Neuronal stem cell (in vitro differentiated cells): ENCODE results near the gene SOHLH1.

Source experiments
- DNase-seq: peaks from one replicate; pipeline ENCODE4 v3.0.0-alpha.2; 2013; ENCODE audit warnings: low spot score
- H2AFZ ChIP-seq: one replicate; pipeline ENCODE4 v1.6.1; 2013; ENCODE audit warnings: mild to moderate bottlenecking, low read length, inconsistent platforms
- H2AK5ac ChIP-seq: 2 replicates; pipeline ENCODE4 v1.6.1; 2013; ENCODE audit warnings: low read depth, mild to moderate bottlenecking, inconsistent platforms, low read length, moderate library complexity, mixed read lengths
- H2BK120ac ChIP-seq: 2 replicates; pipeline ENCODE4 v1.6.1; 2013; ENCODE audit warnings: low read depth, mild to moderate bottlenecking, inconsistent platforms, low read length, moderate library complexity, mixed read lengths
- H2BK12ac ChIP-seq: one replicate; pipeline ENCODE4 v1.6.1; 2013; ENCODE audit warnings: low read length, inconsistent platforms
- H2BK15ac ChIP-seq: 2 replicates; pipeline ENCODE4 v1.6.1; 2013; ENCODE audit warnings: mild to moderate bottlenecking, low read length, inconsistent platforms, mixed read lengths
- H2BK5ac ChIP-seq: one replicate; pipeline ENCODE4 v1.6.1; 2013; ENCODE audit warnings: inconsistent platforms, mild to moderate bottlenecking, low read length, moderate library complexity
- H3K14ac ChIP-seq: one replicate; pipeline ENCODE4 v1.6.1; 2013; ENCODE audit warnings: low read length, inconsistent platforms
- H3K18ac ChIP-seq: 2 replicates; pipeline ENCODE4 v1.6.1; 2013; ENCODE audit warnings: low read length, inconsistent platforms
- H3K23ac ChIP-seq: 2 replicates; pipeline ENCODE4 v1.6.1; 2013; ENCODE audit warnings: low read depth, mild to moderate bottlenecking, mixed read lengths, low read length, inconsistent platforms; ENCODE audit not compliant: poor library complexity
- H3K27ac ChIP-seq: replicated peaks from 3 replicates; pipeline ENCODE4 v1.5.1; 2013; ENCODE audit warnings: low read length, inconsistent platforms
- H3K27me3 ChIP-seq, 3 experiments: 2 replicates each; pipeline ENCODE4 v1.6.1; 2013; ENCODE audit warnings: low read length in 3 of 3, mild to moderate bottlenecking in 2 of 3, inconsistent platforms in 1 of 3, low read depth in 1 of 3, mixed read lengths in 1 of 3, moderate library complexity in 1 of 3; ENCODE audit not compliant: control insufficient read depth in 3 of 3, insufficient read depth in 3 of 3
- H3K36me3 ChIP-seq, 2 donors: replicated peaks in 1 of 2; 2 replicates each; pipeline ENCODE4 v1.6.1; 2013; ENCODE audit warnings: low read length in 2 of 2; ENCODE audit not compliant: control insufficient read depth in 2 of 2, insufficient read depth in 2 of 2
- H3K4ac ChIP-seq: 2 replicates; pipeline ENCODE4 v1.6.1; 2013; ENCODE audit warnings: inconsistent platforms, mild to moderate bottlenecking, low read length, moderate library complexity
- H3K4me1 ChIP-seq, 2 donors: 1 replicate in 1 of 2; 2 replicates in 1 of 2; pipeline ENCODE4 v1.6.1; 2013; ENCODE audit warnings: low read length in 2 of 2, low read depth in 1 of 2; ENCODE audit not compliant: control insufficient read depth in 2 of 2, insufficient read depth in 1 of 2
- H3K4me2 ChIP-seq: one replicate; pipeline ENCODE4 v1.6.1; 2013; ENCODE audit warnings: mild to moderate bottlenecking, low read length, inconsistent platforms; ENCODE audit not compliant: insufficient read depth, poor library complexity, severe bottlenecking
- H3K4me3 ChIP-seq, 2 donors: 2 replicates each; pipeline ENCODE4 v1.5.1; 2013; ENCODE audit warnings: low read length in 2 of 2, mild to moderate bottlenecking in 2 of 2, inconsistent platforms in 1 of 2, moderate library complexity in 1 of 2
- H3K79me1 ChIP-seq: one replicate; pipeline ENCODE4 v1.6.1; 2013; ENCODE audit warnings: low read depth, mild to moderate bottlenecking, inconsistent platforms, low read length, moderate library complexity
- H3K9ac ChIP-seq: one replicate; pipeline ENCODE4 v1.6.1; 2013; ENCODE audit warnings: mild to moderate bottlenecking, low read depth, low read length, inconsistent platforms; ENCODE audit not compliant: poor library complexity
- H3K9me3 ChIP-seq, 2 donors: replicated peaks in 1 of 2; 2 replicates each; pipeline versions ENCODE3 to v1.6.1; 2013; ENCODE audit warnings: low read length in 2 of 2, mild to moderate bottlenecking in 2 of 2, inconsistent platforms in 1 of 2, low read depth in 1 of 2, mixed read lengths in 1 of 2, moderate library complexity in 1 of 2; ENCODE audit not compliant: control insufficient read depth in 2 of 2, insufficient read depth in 1 of 2
- H4K8ac ChIP-seq: one replicate; pipeline ENCODE4 v1.6.1; 2013; ENCODE audit warnings: low read depth, mild to moderate bottlenecking, inconsistent platforms, low read length, moderate library complexity
- H4K91ac ChIP-seq: one replicate; pipeline ENCODE4 v1.6.1; 2013; ENCODE audit warnings: low read length, low read depth, mild to moderate bottlenecking, inconsistent platforms; ENCODE audit not compliant: poor library complexity
- WGBS, 2 donors: extraction: QIAGEN DNeasy Blood & Tissue Kit; methylation state at CpG; one replicate each; pipeline ENCODE4 v1.1.7; 2013; ENCODE audit warnings: missing lambda C conversion rate in 2 of 2, mixed read lengths in 1 of 2; ENCODE audit not compliant: insufficient read length in 2 of 2, insufficient replicate concordance in 1 of 2; ENCODE audit errors: extremely low coverage in 2 of 2; 5-methylcytosine and 5-hydroxymethylcytosine counted together

Gene SOHLH1

DNA sequence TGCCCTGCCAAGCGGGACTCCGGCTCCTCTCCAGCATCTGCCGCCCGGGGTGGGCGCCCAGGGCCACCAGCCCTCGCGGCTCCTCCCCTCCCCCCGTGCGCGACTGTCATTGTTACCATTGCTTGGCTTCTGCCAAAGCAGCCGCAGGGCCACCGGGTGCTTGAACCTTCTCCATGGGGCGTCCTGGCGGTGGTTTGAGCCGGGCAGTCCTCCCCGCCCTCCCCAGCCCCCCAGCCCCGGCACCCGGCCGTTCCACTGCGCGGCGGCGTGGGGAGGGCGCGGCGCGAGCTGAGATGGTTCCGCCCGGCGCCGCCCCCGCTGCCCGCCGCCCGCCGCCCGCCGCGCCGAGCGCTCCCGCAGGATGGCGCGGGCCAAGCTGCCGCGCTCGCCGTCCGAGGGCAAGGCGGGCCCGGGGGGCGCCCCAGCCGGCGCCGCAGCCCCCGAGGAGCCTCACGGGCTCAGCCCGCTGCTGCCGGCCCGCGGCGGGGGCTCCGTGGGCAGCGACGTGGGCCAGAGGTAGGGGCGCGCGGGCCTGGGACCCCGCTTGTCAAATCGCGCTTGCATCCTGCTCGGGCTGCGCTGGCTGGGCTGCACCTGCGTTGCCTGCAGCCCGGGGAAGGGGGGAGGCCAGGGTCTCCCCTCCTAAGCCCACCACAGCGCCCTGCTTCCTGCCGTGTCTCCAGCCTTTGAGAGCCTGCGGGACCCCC lies 37.1 kb upstream of the SOHLH1 start:
- H3K23ac ChIP-seq, result peak overlapping the region; percentile 85
- H2BK5ac ChIP-seq, result peak overlapping the region; percentile 53
- H3K14ac ChIP-seq, result peak overlapping the region; percentile 82
- WGBS, 2 donors, result no CpG with 5 or more reads among the region's 78 CpGs
- no peak overlapping the region for H3K4ac ChIP-seq
- H2BK15ac ChIP-seq, result no peak overlapping the region
- no peaks in the 10 kb centered on the region for H3K36me3 ChIP-seq
- H3K9me3 ChIP-seq, result peaks cover 0 to 6% of the 10 kb centered on the region in 2 donors
- H3K79me1 ChIP-seq, result peaks cover 2% of the 10 kb centered on the region
- peaks cover 0 to 6% of the 10 kb centered on the region in 2 donors for H3K4me1 ChIP-seq
- H3K18ac ChIP-seq, result peak overlapping the region; percentile 90
- no peak overlapping the region for H2AFZ ChIP-seq
- H3K9ac ChIP-seq, result peak overlapping the region; percentile 38
- no peak for DNase-seq
- H4K91ac ChIP-seq, result no peak overlapping the region
- no peak overlapping the region for H2BK120ac ChIP-seq
- peak overlapping the region; percentile 98 for H2AK5ac ChIP-seq
- peak overlapping the region in 1 of 2 donors; percentile 63 for H3K4me3 ChIP-seq
- no peak overlapping the region for H3K27ac ChIP-seq
- H3K4me2 ChIP-seq, result peak overlapping the region; percentile 91
- peaks cover 0 to 17% (median 16%) of the 10 kb centered on the region in 3 experiments for H3K27me3 ChIP-seq
- H2BK12ac ChIP-seq, result no peak overlapping the region
- H4K8ac ChIP-seq, result peak overlapping the region; percentile 17

DNA sequence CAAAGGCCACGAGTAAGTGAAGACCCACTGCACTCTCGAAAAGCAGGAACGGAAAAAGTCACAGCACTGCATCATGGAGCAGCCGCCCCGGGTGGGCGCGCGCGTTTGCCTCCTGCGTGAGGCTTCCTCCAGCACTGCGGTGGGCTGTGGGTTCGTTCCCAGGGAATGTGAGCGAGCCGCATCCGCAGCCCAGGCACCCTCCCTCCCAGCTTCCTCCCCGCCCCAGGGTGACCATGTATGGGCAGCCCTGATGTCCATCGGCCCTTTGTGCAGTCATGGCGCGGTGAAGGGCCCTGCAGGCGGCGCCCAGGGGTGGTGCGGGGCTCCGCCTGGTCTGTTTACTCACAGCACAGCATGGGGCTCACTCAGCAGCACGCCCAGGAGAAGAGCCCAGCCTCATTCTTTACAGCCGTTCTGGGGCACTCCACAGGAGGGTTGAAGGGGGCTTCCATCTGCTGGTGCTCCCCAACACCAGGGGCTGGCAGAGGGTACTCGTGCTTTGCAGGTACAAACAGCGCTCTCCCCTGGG lies 35.4 kb upstream of the SOHLH1 start:
- H2BK5ac ChIP-seq, result no peak overlapping the region
- no peak overlapping the region for H3K9ac ChIP-seq
- H2AFZ ChIP-seq, result no peak overlapping the region
- H3K27ac ChIP-seq, result no peak overlapping the region
- DNase-seq, result no peak
- no peak overlapping the region for H2BK120ac ChIP-seq
- peaks cover 0 to 6% of the 10 kb centered on the region in 2 donors for H3K4me1 ChIP-seq
- H3K9me3 ChIP-seq, result peaks cover 0 to 7% of the 10 kb centered on the region in 2 donors
- H3K4ac ChIP-seq, result no peak overlapping the region
- no CpG with 5 or more reads among the region's 27 CpGs for WGBS, 2 donors
- peak overlapping the region; percentile 75 for H2AK5ac ChIP-seq
- no peak overlapping the region for H3K4me3 ChIP-seq
- no peak overlapping the region for H2BK15ac ChIP-seq
- H3K23ac ChIP-seq, result peak overlapping the region; percentile 69
- H3K36me3 ChIP-seq, result no peaks in the 10 kb centered on the region
- H4K91ac ChIP-seq, result no peak overlapping the region
- H3K18ac ChIP-seq, result no peak overlapping the region
- no peak overlapping the region for H3K14ac ChIP-seq
- no peak overlapping the region for H2BK12ac ChIP-seq
- H4K8ac ChIP-seq, result no peak overlapping the region
- H3K79me1 ChIP-seq, result peaks cover 2% of the 10 kb centered on the region
- no peak overlapping the region for H3K4me2 ChIP-seq
- H3K27me3 ChIP-seq, result peaks cover 0 to 16% (median 4%) of the 10 kb centered on the region in 3 experiments

DNA sequence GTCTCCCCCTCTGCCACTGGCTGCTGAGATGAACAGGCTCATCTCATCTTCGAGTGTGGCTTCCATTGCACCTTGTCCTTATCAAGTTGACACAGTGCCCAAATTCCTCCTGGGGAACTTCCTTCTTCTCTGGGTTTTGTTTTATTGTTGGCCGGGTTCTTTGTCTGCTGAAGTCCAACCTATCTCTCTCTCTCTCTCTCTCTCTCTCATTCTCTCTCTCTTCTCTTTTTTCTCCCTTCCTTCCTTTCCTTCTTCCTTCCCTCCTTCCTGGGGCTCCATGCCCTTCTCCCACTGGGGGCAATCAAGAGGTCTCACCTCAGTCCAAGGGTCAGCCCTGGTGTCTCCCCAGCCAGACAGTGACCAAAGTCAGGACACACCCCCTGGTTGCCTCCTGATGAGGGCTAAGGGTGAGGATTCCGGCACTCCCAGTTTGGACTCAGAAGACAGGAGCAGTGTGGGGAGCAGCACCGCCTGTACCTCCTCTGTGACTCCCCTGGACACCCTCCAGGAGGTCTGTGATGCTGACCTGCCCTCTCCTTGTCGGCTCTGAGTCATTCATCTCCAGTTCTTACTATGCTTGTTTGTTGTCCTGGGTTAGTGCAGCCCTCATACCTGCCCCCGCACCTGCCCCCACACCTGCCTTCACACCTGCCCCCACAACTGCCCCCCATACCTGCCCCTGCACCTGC lies 33.4 kb upstream of the SOHLH1 start:
- WGBS, 2 donors, result no CpG with 5 or more reads among the region's 6 CpGs
- peak overlapping the region; percentile 57 for H3K18ac ChIP-seq
- DNase-seq, result no peak

DNA sequence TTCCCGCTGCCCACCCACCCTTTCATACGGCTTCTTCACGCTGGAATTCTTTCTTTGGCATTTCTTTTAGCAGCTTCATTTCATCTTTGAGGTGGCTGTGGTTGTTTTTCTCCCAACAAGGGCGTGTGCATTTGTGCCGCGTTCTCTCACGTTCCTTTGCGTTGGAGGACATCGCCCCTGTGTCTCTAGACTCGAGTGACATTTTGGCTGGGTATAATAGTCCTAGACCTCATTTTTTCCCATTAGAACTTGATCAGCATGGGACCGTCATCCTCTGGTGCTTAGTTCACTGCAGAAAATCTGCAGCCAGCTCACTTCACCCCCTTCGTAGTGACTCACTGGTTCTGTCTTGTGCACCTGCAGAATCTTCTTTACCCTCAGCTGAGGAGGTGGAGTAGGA lies 32.2 kb upstream of the SOHLH1 start:
- no peak overlapping the region for H3K4ac ChIP-seq
- no peaks in the 10 kb centered on the region for H3K36me3 ChIP-seq
- H3K4me1 ChIP-seq, result peaks cover 0 to 3% of the 10 kb centered on the region in 2 donors
- H3K27ac ChIP-seq, result no peak overlapping the region
- no peak for DNase-seq
- H2BK12ac ChIP-seq, result no peak overlapping the region
- no peak overlapping the region for H2AK5ac ChIP-seq
- H2AFZ ChIP-seq, result no peak overlapping the region
- no peak overlapping the region for H3K14ac ChIP-seq
- no peak overlapping the region for H3K9ac ChIP-seq
- H3K9me3 ChIP-seq, result peaks cover 0 to 7% of the 10 kb centered on the region in 2 donors
- H3K79me1 ChIP-seq, result peaks cover 5% of the 10 kb centered on the region
- H4K8ac ChIP-seq, result no peak overlapping the region
- H3K18ac ChIP-seq, result no peak overlapping the region
- H4K91ac ChIP-seq, result no peak overlapping the region
- H3K4me2 ChIP-seq, result no peak overlapping the region
- WGBS, 2 donors, result no CpG with 5 or more reads among the region's 12 CpGs
- no peak overlapping the region for H2BK120ac ChIP-seq
- H3K4me3 ChIP-seq, result no peak overlapping the region
- H2BK15ac ChIP-seq, result no peak overlapping the region
- no peak overlapping the region for H2BK5ac ChIP-seq
- H3K27me3 ChIP-seq, result peaks cover 0 to 20% (median 5%) of the 10 kb centered on the region in 3 experiments
- H3K23ac ChIP-seq, result no peak overlapping the region

More for the DNA sequence above, 33.4 kb upstream of the SOHLH1 start:
- Histone ChIP-seq H3K4me2 (no peak overlapping the region), H2AK5ac (no peak overlapping the region), H3K4me3 (no peak overlapping the region), H2BK120ac (no peak overlapping the region), H3K23ac (no peak overlapping the region), H3K9me3 (peaks cover 0 to 7% of the 10 kb centered on the region in 2 donors), H4K91ac (no peak overlapping the region), H2AFZ (no peak overlapping the region), H3K14ac (no peak overlapping the region), H3K27me3 (peaks cover 0 to 18% (median 16%) of the 10 kb centered on the region in 3 experiments), H3K27ac (no peak overlapping the region), H4K8ac (no peak overlapping the region), H2BK15ac (no peak overlapping the region), H3K4me1 (peaks cover 0 to 3% of the 10 kb centered on the region in 2 donors), H2BK5ac (no peak overlapping the region), H3K36me3 (no peaks in the 10 kb centered on the region), H3K79me1 (peaks cover 2% of the 10 kb centered on the region), H3K4ac (no peak overlapping the region), H2BK12ac (no peak overlapping the region), H3K9ac (no peak overlapping the region)
